UCSD-AML1 (cell line): ENCODE measurements around the gene APELA.
"Not testable (repeated sequence)": the region's sequence is repeated elsewhere in the genome, so short reads cannot be mapped to it uniquely, and the experiment has no call there.

Source experiments
- DNase-seq: peaks from one replicate; lab custom pipeline; 2025; ENCODE audit not compliant: unreplicated experiment; lab: John Stamatoyannopoulos, UW

Gene APELA, protein sequence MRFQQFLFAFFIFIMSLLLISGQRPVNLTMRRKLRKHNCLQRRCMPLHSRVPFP

DNA sequence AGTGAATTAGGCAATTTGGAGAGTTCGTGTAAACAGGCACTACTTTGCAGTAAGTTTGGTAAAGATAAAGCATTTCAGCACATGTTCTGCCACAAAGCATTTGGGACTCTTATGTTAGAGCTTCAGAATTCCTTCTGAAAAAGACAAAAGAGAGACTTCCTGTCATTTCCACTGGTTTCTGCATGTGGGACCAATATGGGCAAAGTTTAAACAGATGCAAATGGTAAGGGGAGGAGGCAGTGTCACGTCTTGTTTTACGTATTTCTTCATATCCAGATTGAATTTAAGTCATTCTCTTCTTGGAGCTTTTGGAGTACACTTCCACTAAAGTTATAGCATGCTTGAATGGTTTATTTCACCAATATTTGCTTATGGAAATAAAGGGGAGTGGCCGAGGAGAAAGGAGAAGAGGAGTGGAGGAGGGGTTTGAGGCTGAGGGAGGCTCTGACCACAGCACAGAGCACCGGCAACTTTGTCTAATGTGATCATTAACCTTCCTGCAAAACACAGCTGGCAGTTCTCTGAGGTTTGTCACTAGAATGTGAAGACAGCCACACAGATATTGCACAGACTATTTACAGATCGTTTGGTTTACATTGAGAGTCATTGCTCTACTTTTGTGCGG lies at the start of gene APELA:
Gene APELA (plus strand): TSS at position 479 of the 625 bp plus-strand sequence. CDS start 154 bp downstream, outside the sequence.
- no peak for DNase-seq

DNA sequence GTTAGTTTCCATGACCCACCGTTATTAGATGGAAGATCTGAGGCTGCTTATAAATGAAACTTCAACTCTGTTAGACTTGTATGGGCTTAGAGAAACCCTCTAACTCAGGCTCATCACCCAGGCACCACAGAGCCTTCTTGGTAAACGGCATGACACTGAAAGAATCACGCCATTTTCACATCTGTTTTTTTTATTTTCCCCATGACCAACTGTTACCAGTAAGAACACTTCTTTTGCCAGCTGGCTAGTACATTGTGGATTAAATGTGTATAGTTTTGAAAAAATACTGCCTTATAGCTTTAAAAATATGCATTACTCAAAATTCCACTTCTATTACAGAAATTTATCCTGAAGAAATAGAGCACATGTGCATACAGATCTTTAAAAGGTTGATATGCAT lies 48.0 kb upstream of the APELA start:
- no peak for DNase-seq

DNA sequence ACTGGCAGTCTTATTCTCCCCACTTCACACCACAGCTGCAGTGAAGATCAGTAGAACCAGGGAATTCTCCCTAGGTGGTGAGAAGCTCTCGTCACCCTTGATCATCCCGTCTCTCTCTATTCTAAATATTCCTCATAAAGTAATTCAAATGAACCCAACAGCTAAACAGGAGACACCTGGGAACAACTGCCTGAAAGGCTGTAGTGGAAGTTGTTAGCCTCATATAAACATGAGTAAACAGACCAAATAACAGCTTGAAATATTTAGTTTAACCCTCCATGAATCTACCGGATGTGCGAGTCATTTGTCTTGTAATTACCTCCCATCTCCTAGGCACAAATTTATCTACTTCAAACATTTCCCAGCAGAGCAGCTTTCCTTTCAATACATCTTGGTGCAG lies 30.4 kb upstream of the APELA start:
- no peak for DNase-seq

DNA sequence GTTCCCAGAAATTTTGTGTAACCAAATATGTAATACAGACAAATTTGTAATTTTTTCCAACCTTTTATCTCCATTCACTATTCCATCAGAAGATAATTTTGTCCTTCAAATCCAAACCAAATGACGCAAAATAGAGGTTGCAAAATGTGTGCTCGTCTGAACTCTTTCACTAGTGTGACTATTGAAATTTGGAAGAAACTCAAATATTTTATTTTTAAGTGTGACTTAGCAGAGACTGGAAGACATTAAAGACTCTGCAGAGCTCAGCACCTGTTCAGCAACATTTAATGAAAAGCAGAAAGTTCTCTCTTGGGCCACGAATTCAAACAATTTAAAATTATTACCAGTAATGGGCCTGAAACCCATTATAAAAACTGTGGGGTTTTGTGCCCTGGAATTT lies 30.0 kb upstream of the APELA start:
- DNase-seq, result no peak

- DNase-seq, result no peak
Measured at GRCh38 chr4:164847967-164848649, 28.9 kb upstream of the APELA start.

GRCh38 chr4:164856396-164856795 lies 20.6 kb upstream of the APELA start:
- no peak for DNase-seq

DNA sequence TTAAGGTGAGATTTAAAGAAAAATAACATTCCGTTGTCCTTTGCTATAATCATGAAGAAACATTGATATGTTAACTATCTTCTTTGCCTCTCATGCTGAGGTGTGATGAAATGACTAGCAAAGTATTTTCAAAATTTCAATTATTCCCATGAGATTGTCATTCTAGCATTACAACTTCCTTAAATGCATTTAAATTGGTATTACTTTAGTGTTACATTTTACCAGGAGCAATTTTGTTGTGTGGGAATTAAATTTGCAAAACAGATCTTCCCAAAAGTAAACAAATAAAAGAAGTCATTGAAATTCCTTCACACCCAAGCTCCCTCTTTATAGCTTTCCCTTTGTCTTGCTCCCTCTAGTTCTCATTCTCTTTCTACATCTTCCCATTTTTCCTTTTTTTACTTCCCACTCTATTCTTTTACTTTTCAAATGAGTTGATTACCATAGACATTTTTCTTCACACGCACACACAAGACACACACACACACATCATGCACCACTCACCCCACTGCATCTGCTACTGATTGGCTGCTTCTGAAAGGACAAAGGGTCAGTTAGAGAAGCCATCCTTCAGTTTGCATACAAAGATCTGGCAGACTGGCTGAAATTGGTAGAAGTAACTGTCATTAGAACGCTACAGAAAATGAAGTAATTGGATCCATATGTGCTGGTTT lies 10.0 kb upstream of the APELA start:
- no peak for DNase-seq

- DNase-seq, result no peak
Measured at GRCh38 chr4:164871673-164872072, 5.3 kb upstream of the APELA start.

DNA sequence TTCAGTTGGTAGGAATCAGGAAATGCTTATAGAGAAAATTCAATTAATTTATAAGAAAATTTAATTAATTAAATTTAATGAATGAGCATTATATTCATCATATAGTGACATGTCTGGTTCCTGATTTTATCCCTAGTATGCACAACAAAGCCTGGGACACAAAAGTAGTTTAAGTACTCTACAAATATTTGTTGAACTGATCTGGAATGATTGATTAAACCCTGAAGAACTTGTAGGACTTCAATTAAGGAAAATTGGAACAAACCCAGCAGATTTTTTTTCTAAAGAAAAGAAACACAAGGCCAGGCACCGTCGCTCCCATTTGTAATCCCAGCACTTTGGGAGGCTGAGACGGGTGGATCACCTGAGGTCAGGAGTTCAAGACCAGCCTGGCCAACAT lies 4.5 kb upstream of the APELA start:
- DNase-seq, result no peak

- DNase-seq, result no peak
Measured at GRCh38 chr4:164874789-164875188, 2.2 kb upstream of the APELA start.

DNA sequence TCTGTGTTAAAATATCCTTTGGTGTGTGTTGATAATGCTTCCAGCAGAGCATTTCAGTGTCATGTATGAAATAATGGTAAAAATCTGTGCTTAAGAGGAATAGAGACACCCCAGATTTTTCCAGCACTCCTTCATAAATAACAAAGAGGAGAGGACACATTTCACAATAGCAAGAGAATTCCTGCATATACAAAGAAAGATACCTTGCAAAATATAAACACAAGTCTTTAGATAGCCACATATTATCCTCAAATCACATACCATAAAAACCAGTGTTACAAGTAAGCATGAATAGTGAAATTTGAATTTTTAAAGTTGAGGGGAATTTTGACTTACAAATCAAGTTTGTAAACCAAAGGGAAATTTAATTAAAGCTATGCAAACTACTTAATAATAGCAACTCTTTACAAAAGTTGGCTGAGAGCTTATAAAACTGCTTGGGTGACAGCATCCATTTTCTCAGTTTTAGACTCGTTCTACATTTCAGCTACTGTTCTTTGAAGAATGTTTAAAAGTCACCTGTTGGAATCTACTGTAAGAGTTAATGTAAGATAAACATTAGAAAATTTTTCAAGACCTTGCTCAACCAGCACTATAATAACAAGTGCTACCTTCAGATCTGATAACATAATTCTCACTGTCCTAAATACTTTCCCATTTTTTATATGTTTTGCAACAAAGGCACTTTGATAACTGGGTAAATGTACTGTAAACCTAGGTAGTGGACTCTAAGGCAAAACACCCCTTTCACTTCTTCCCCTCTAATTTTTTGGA lies 3.7 kb downstream of the APELA start:
- no peak for DNase-seq

GRCh38 chr4:164888096-164888715 lies 11.2 kb downstream of the APELA start:
- no peak for DNase-seq

DNA sequence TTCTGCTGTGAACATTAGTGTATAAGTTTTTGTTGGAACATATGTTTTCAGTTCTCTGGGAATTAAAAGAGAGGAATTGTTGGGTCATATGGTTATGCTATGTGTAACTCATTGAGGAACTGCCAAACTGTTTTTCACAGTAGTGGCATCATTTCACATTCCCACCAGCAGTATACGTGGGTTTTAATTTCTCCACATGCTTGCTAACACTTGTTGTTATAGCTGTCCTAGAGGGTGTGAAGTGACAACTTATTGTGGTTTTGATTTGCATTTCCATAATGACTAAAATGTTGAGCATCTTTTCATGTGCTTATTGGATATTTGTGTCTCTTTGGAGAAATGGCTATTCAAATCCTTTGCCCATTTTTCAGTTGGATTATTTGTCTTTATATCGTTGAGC lies 13.7 kb downstream of the APELA start:
- no peak for DNase-seq

GRCh38 chr4:164892018-164892417 lies 15.0 kb downstream of the APELA start:
- no peak for DNase-seq

GRCh38 chr4:164894702-164895101 lies 17.7 kb downstream of the APELA start:
- DNase-seq, result no peak

DNA sequence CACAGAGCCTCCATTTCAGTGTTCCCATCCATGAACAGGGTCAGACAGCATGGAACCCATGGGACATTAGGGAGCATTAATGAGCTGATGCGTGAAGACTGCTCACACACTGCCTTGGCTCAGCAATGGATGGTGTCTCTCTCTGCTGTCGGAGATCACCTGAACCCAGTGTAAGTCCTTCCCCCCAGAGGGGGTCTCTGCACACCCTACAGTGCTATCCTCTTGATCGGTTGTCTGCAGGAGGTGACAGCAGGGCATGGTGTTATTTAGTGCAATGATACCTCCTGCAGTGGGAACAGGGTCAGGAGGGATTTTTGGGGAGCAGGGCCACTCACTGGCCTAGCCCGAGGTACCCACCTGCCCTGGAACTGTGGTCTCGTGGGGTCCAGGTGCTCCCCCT lies 25.6 kb downstream of the APELA start:
- no peak for DNase-seq

DNA sequence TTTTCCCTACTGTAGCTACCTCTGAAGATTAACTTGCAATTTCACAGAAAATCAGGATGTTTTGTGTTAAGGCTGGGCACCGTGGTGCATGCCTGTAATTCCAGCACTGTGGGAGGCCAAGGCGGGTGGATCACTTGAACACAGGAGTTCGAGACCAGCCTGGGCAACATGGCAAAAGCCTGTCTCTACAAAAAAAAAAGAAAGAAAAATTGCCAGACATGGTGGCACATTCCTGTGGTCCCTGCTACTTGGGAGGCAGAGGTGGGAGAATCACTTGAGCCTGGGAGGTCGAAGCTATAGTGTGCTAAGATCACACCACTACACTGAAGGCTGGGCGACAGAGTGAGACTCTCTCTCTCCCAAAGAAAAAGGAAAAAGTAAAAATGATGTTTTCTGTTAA lies 27.4 kb downstream of the APELA start:
- DNase-seq, result no peak

GRCh38 chr4:164904941-164905340 lies 28.0 kb downstream of the APELA start:
- no peak for DNase-seq

DNA sequence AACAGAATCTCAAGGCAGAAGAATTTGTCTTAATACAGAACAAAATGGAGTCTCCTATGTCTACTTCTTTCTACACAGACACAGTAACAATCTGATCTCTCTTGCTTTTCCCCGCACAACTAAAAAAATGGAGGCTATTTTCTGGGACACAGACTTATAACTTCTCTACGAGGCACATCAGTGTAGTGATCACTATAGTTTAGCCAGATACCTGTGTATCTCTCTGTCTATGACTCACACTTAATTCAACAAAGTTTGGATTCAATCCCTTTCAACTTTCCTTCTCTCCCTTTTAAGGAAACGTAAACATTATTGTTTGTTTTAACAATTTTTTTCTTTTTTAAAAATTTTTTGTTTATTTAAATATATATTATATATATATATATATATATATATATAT lies 29.4 kb downstream of the APELA start:
- no peak for DNase-seq

DNA sequence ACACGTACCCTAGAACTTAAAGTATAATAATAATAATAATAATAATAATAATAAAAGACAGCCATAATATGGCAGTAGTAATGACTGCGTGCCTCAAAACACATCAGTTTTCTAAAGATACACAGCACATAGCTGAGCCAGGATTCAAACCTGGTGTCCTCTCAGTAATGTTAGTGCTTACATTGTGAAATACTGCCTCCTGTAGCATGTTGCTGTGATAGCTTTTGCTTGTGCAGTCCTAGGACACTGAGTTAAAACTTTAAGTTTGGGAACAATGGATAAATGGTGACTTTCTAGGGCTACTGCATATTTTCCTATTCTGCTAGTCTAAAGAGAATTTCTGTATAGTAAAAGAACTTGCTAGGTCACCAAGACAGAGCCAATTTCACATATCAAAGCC lies 36.5 kb downstream of the APELA start:
- not testable (repeated sequence) for DNase-seq

GRCh38 chr4:164918956-164919355 lies 42.0 kb downstream of the APELA start:
- no peak for DNase-seq
